Measurements from ENCODE around the gene SLC7A6OS.

DNA sequence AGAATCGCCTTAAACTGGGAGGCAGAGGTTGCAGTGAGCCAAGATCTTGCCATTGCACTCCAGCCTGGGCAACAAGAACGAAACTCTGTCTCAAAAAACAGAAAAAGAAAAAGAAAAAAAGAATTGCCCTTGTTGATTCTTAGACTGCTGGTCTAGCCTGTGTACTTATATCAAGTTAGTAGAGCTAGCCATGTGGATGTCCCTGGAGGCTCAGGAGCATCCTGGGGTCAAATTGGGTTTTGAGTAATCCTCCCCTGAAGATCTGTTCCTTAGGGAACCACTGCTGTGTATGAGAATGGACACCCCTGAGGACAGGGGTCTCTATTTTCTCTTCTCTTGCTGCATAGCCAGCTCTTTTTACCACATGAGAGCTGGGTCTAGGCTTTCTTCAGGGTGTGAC lies 21.5 kb downstream of the SLC7A6OS start:
- TF ChIP-seq POLR2AphosphoS5 (IDR thresholded peaks at IDR 0.05) (no peak), CTCF (IDR thresholded peaks at IDR 0.05) (no peak), POLR2A (IDR thresholded peaks at IDR 0.05; ENCODE audit: low read depth) (no peak)
